GM19025 (cell line): ENCODE data around the gene GPATCH3.
"Not testable (repeated sequence)": the region's sequence is repeated elsewhere in the genome, so short reads cannot be mapped to it uniquely, and the experiment has no call there.

Source experiments
- ATAC-seq: cut with Tn5 transposase; IDR thresholded peaks from one replicate; pipeline ENCODE4 v1.9.1; 2021; ENCODE audit warnings: mild to moderate bottlenecking, low read depth, moderate library complexity; ENCODE audit not compliant: unreplicated experiment

GPATCH3 gene

GRCh38 chr1:26848941-26849774 is 51.1 kb downstream of the GPATCH3 start:
- no peak for ATAC-seq

GRCh38 chr1:26848499-26848898 is 51.8 kb downstream of the GPATCH3 start:
- no peak for ATAC-seq

- ATAC-seq = not testable (repeated sequence)
These were observed 52.4 kb downstream of the GPATCH3 start for GRCh38 chr1:26847826-26848225.

GRCh38 chr1:26844424-26845196 is 55.7 kb downstream of the GPATCH3 start:
- ATAC-seq = no peak
